PC-9 (cell line): ENCODE data around the gene KAT8. TPM values are rescaled to one million over a fixed set of nuclear protein-coding genes. Genes with fewer than 3 reads are reported as not detected.

Experiments used
- BruUV-seq: library from RNA; stranded (reverse); fragments of 400-500 nt; replicated peaks from 2 replicates; lab custom pipeline; 2021; lab: Mats Ljungman, UMichigan
- CTCF ChIA-PET: fragments of 300-600 bp; sonication (Branson Sonifier 250); formaldehyde crosslinking; loops from one replicate; lab custom pipeline; 2022; ENCODE audit warnings: antibody characterized with exemption; lab: Charles Lee
- POLR2A ChIA-PET: fragments of 300-600 bp; sonication (Branson Sonifier 250); formaldehyde crosslinking; loops from one replicate; lab custom pipeline; 2022; ENCODE audit warnings: antibody characterized with exemption; ENCODE audit not compliant: unreplicated experiment; lab: Charles Lee
- DNase-seq, 2 experiments: peaks; one replicate each; pipeline versions ENCODE4 v3.0.0 to v3.0.0-alpha.2; 2015 to 2022; ENCODE audit warnings: mixed read lengths in 1 of 2
- H2AFZ ChIP-seq: fragments of 200-600 bp; sonication (generic); 2 replicates; pipeline ENCODE4 v1.8.1; 2017; ENCODE audit warnings: antibody characterized with exemption
- H3F3A ChIP-seq: fragments of 200-600 bp; sonication (generic); 2 replicates; pipeline ENCODE4 v1.8.1; 2017; ENCODE audit warnings: antibody characterized with exemption, mild to moderate bottlenecking, low read depth; ENCODE audit not compliant: insufficient read depth
- H3K27ac ChIP-seq: fragments of 200-600 bp; sonication (generic); 2 replicates; pipeline ENCODE4 v1.6.1; 2016; ENCODE audit warnings: mixed run types
- H3K27me3 ChIP-seq: fragments of 200-600 bp; sonication (generic); 2 replicates; pipeline ENCODE4 v1.6.1; 2016; ENCODE audit warnings: low read depth, mixed run types; ENCODE audit not compliant: insufficient read depth
- H3K36me3 ChIP-seq: fragments of 200-600 bp; sonication (generic); 2 replicates; pipeline ENCODE4 v1.6.1; 2016; ENCODE audit warnings: low read depth, mixed run types
- H3K4me1 ChIP-seq: fragments of 200-600 bp; sonication (generic); replicated peaks from 2 replicates; pipeline ENCODE4 v1.6.1; 2016; ENCODE audit warnings: mixed run types; ENCODE audit not compliant: insufficient read depth
- H3K4me2 ChIP-seq: fragments of 200-600 bp; sonication (generic); 2 replicates; pipeline ENCODE4 v1.6.1; 2017; ENCODE audit warnings: mixed run types
- H3K4me3 ChIP-seq: fragments of 200-600 bp; sonication (generic); 2 replicates; pipeline ENCODE4 v1.6.1; 2016; ENCODE audit warnings: mixed run types
- H3K79me2 ChIP-seq: fragments of 200-600 bp; sonication (generic); 2 replicates; pipeline ENCODE4 v1.6.1; 2017; ENCODE audit warnings: low read depth, mixed run types
- H3K9me2 ChIP-seq: fragments of 200-600 bp; sonication (generic); 2 replicates; pipeline ENCODE4 v1.8.1; 2017; ENCODE audit warnings: mild to moderate bottlenecking; ENCODE audit not compliant: insufficient read depth
- H3K9me3 ChIP-seq: fragments of 200-600 bp; sonication (generic); 2 replicates; pipeline ENCODE4 v1.8.1; 2016; ENCODE audit warnings: low read depth; ENCODE audit not compliant: insufficient read depth
- H4K20me1 ChIP-seq: fragments of 200-600 bp; sonication (generic); 2 replicates; pipeline ENCODE4 v1.8.1; 2017; ENCODE audit not compliant: insufficient read depth
- CTCF ChIP-seq: fragments of 200-600 bp; sonication (generic); conservative IDR thresholded peaks from 2 replicates; pipeline ENCODE4 v1.6.1; 2017; ENCODE audit warnings: mixed run types, antibody characterized with exemption, mild to moderate bottlenecking, moderate library complexity
- EZH2 ChIP-seq: fragments of 200-600 bp; sonication (generic); IDR thresholded peaks from 2 replicates; pipeline ENCODE4 v1.8.0; 2017; ENCODE audit warnings: antibody characterized with exemption, low read depth
- intact Hi-C: fragments of 100-400 bp; cut with micrococcal nuclease; formaldehyde crosslinking; loops from one replicate; pipeline ENCODE4 v1.10.0; 2022; ENCODE audit not compliant: unreplicated experiment
- total RNA-seq: library from RNA; stranded (reverse); gene quantifications from 2 replicates; pipeline ENCODE4 v1.2.3, GENCODE V29; 2021

Gene KAT8
- total RNA-seq, 1 experiment from 2014 or later, result 81.4 TPM

GRCh38 chr16:31076319-31076718, 41.1 kb upstream of the KAT8 start:
- Histone ChIP-seq H3F3A (peaks cover 9% of the 10 kb centered on the region; the same call in 1 of the 2 replicates), H3K27me3 (no peaks in the 10 kb centered on the region), H3K27ac (no peak overlapping the region), H3K4me3 (no peak overlapping the region), H2AFZ (no peak overlapping the region), H3K4me2 (no peak overlapping the region), H3K9me2 (no peaks in the 10 kb centered on the region), H3K36me3 (peaks cover 5% of the 10 kb centered on the region), H3K9me3 (no peaks in the 10 kb centered on the region), H3K79me2 (peaks cover 53% of the 10 kb centered on the region), H3K4me1 (peaks cover 20% of the 10 kb centered on the region), H4K20me1 (peaks cover 24% of the 10 kb centered on the region)
- CTCF ChIA-PET, result no interaction called here
- no peak for TF ChIP-seq EZH2
- TF ChIP-seq CTCF, result no peak
- no peak for DNase-seq
- intact Hi-C loops, result no loop called here
- BruUV-seq, result no TSS peak
- POLR2A ChIA-PET, result no interaction called here

GRCh38 chr16:31077024-31077423, 40.4 kb upstream of the KAT8 start:
- no TSS peak for BruUV-seq
- no peaks in the 10 kb centered on the region for H3K9me3 ChIP-seq
- H3K36me3 ChIP-seq, result peaks cover 5% of the 10 kb centered on the region
- intact Hi-C loops, result no loop called here
- peaks cover 14% of the 10 kb centered on the region; the same call in 1 of the 2 replicates for H3F3A ChIP-seq
- POLR2A ChIA-PET, result no interaction called here
- TF ChIP-seq CTCF, result no peak
- no peak for TF ChIP-seq EZH2
- no peaks in the 10 kb centered on the region for H3K27me3 ChIP-seq
- no peak for DNase-seq
- CTCF ChIA-PET, result no interaction called here
- H2AFZ ChIP-seq, result no peak overlapping the region
- no peak overlapping the region for H3K4me3 ChIP-seq
- H3K79me2 ChIP-seq, result peaks cover 46% of the 10 kb centered on the region
- H4K20me1 ChIP-seq, result peaks cover 30% of the 10 kb centered on the region
- H3K4me1 ChIP-seq, result peaks cover 14% of the 10 kb centered on the region
- H3K27ac ChIP-seq, result no peak overlapping the region
- H3K9me2 ChIP-seq, result no peaks in the 10 kb centered on the region
- no peak overlapping the region for H3K4me2 ChIP-seq

GRCh38 chr16:31077592-31078396, 39.7 kb upstream of the KAT8 start:
- Histone ChIP-seq H4K20me1 (peaks cover 38% of the 10 kb centered on the region), H3K4me3 (no peak overlapping the region), H2AFZ (no peak overlapping the region), H3K9me3 (no peaks in the 10 kb centered on the region), H3F3A (peaks cover 21% of the 10 kb centered on the region; the same call in 1 of the 2 replicates), H3K4me1 (peaks cover 9% of the 10 kb centered on the region), H3K27me3 (no peaks in the 10 kb centered on the region), H3K79me2 (peaks cover 38% of the 10 kb centered on the region), H3K27ac (no peak overlapping the region), H3K36me3 (peaks cover 5% of the 10 kb centered on the region), H3K4me2 (no peak overlapping the region), H3K9me2 (no peaks in the 10 kb centered on the region)
- intact Hi-C loops, result no loop called here
- ChIA-PET CTCF (no interaction called here), POLR2A (no interaction called here)
- no peak for TF ChIP-seq CTCF
- TF ChIP-seq EZH2, result no peak
- no TSS peak for BruUV-seq
- no peak for DNase-seq
